HG02981 (cell line): ENCODE results near the gene HERPUD1.
"Not testable (repeated sequence)": the region's sequence is repeated elsewhere in the genome, so short reads cannot be mapped to it uniquely, and the experiment has no call there.

Experiments
- ATAC-seq: cut with Tn5 transposase; IDR thresholded peaks from one replicate; pipeline ENCODE4 v1.9.1; 2021; ENCODE audit warnings: mild to moderate bottlenecking, moderate library complexity; ENCODE audit not compliant: unreplicated experiment

Gene HERPUD1

DNA sequence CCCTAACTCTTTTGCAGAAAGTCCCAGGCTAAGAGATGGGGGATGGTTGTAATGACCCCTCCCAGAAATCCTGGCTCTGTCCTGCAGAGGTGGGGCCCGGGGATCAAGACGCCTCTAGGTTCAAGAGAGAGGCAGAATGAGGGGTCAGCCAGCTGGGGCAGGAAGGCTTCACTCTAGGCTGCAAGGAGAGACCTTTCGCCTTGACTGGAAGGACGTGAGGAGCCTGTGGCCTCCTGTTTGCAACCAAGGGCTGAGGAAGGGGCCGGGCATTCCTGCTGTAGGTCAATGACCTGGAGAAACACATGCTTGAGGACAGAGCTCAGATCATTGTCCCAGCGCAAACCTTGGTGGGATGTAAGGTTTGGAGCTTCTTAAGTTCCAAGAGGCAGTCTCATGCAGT, 21.1 kb downstream of the HERPUD1 start:
- no peak for ATAC-seq

DNA sequence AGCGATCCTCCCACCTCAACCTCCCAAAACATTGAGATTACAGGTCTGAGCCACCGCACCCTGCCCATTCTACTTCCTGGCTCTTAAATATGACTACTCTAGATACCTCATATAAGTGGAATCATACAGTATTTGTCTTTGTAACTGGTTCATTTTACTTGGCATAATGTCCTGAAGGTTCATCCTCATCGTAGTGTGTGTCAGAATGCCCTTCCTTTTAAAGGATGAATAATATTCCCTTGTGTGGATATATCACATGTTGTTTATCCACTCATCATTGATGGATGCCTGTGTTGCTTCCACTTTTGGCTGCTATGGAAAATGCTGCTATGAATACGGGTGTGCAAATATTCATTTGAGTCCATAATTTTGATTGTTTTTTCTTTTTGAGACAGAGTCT, 24.1 kb downstream of the HERPUD1 start:
- ATAC-seq = no peak

GRCh38 chr16:56956756-56957155, 24.8 kb downstream of the HERPUD1 start:
- no peak for ATAC-seq

DNA sequence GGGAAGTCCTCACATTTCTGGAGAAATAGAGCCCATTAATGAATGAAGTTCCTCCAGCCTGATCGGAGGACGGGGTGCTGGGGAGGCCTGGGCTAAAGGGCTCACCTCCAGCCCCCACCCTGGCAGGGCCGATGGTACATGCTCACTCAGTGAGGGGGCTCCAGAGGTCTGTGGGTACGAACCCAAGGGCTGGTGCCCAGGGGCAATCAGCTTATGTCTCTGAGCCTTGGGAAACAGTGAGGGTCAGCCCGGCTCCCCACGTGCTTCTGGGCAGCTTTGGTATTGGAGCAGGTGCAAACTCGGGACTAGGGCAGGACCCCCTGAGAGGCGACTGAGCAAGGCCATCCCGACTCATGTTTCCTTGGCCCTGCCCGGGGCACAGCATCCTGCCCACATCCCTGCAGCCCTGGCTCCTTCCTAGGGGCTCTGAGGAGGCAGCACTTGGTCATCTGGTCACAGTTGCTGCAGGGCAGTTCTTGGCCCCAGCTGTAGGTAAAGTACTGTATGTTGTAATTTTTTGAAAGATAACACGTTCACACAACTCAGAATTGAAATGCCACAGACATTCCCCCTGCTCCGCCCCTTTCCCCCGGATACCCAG, 28.8 kb downstream of the HERPUD1 start:
- no peak for ATAC-seq

DNA sequence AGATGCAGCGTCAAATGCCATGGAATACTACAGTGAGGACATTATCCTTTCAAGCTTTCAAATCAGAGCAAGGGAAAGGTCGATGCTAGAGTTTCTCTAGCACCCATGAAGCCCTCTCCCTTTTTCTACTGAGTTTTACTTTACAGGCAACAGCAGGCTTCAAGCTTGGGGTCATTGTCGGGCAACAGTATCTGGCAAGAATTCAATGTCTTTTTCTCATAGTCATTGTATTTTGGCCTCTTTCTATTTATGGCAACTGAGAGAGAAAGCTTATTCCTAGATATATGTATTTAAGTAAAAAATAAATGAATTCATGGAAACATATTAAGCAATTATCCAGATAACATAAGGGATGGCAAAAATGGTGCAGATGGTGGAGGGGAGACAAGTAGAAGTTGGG, 29.4 kb downstream of the HERPUD1 start:
- ATAC-seq = no peak

- no peak for ATAC-seq
Observed at GRCh38 chr16:56961851-56962281, 29.9 kb downstream of the HERPUD1 start, which contains the start of gene CETP. Gene CETP, plus strand, starts transcription at chr16:56961950. Its CDS starts 30 bp downstream, at chr16:56961980.

DNA sequence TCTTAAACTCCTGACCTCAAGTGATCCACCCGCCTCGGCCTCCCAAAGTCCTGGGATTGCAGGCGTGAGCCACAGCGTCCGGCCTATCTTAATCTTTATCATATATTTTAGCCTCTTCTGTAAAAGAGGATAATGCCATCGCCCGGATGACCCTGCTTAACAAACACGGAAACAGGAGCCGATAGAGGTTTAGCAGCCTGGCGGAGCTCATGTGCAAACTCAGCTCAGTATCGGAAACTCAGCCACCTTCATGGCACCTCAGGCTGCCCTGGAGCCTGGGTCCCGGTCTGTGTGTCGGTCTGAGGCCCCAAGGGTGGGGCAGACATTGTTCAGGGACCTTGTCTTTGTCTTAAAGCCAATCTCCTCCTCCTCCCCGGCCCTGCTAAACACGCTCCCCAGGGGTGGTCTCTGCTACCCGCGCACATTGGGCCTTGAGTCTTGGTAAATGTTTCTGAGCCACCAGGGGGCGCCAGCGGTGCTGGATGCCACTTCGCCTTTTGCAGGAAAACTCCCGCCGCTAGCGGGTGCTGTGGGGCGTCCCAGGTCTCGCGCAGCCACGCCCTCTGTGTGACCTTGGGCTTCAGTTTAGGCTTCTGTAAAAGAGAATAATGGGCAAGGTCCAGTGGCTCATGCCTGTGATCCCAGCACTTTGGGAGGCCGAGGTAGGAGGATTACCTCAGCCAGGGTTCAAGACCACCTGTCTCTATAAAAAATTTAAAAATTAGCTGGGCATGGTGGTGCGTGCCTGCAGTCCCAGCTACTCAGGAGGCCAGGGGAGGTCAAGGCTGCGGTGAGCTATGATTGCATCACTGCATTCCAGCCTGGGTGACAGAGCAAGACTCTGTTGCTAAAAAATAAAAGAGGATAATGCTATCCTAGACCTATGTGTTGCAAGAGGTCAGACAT, 32.6 kb downstream of the HERPUD1 start:
- no peak for ATAC-seq

- no peak for ATAC-seq
Observed at GRCh38 chr16:56965149-56966092, 33.5 kb downstream of the HERPUD1 start.

DNA sequence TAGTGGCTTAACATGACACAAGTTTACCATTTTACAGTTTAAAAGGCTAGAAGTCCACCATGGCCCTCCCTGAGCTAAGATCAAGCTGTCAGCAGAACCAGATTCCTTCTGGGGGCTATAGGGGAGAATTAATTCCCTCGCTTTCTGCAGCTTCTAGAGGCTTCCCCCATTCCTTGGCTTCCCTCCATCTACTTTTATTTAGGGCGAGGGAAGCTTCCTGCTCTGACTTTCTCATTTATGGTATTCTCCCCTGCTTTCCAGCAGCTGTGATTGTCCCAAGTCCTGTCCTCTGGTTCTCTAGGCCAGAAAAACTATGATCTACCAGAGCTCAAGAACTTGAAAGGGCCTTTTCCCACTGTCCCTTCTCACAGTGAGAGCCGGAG, 34.1 kb downstream of the HERPUD1 start:
- no peak for ATAC-seq

- no peak for ATAC-seq
Observed at GRCh38 chr16:56967733-56968132, 35.8 kb downstream of the HERPUD1 start.

DNA sequence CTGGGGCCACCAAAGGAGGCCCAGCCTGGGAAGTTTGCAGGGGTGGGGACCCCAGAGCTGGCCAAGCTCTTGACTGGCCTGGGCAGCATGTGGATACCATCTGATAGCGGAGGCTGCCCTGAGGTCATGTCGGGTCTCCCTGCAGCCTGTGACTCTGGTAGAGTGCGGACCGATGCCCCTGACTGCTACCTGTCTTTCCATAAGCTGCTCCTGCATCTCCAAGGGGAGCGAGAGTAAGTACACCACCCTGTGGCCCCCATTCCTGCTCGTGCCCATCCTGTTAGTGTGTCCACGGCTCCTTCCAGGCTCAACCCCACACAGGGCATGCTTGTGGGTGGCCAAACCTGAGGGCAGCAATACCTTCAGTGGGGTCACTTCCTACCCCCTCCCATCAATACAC, 37.8 kb downstream of the HERPUD1 start:
- no peak for ATAC-seq

DNA sequence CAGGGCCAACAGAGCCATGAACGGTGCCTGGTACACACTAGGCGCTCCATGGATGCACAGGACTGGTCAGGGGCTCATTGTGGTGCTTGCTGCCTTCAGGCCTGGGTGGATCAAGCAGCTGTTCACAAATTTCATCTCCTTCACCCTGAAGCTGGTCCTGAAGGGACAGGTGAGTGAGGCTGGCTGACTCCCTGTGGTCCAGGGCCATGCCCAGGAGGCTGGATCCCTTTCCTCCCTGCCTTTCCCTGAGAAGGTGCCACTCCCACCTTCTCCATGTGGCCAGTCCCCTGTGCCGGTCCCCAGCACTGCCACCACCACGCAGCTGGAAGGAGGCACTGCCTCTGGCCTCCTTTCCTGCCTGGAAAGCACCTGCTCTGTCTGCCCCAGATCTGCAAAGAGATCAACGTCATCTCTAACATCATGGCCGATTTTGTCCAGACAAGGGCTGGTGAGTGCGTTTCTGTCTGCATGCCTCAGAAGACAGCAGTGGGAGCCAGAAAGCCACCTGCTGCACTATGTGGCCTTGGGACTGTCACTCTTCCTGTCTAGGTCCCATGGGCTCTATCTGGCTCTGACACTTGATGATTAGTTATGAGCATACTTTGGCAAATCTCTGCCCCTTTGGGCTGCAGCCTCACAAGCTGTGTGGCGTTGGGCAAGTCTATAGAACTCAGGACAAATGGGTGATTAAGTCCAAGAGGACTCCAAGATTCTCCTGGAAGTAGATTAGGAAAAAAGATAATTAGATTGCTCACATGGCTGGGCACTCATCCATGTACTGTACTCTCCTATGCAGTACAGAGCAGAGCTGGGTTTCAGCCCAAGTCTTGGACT, 39.2 kb downstream of the HERPUD1 start:
- ATAC-seq = peak; percentile 86

- ATAC-seq = no peak
Observed at GRCh38 chr16:56971768-56972043, 39.8 kb downstream of the HERPUD1 start.

- ATAC-seq = no peak
Observed at GRCh38 chr16:56972403-56973293, 40.7 kb downstream of the HERPUD1 start.

DNA sequence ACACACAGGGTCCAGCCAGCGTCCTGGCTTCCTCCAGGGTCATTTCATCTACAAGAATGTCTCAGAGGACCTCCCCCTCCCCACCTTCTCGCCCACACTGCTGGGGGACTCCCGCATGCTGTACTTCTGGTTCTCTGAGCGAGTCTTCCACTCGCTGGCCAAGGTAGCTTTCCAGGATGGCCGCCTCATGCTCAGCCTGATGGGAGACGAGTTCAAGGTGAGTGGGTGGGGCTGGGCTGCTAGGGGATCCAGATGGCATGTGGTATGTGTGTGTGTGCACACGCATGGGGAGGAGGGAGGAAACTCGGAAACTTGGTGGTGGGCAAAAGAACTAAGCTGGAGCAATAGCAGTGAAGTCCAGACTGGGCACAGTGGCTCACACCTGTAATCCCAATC, 41.4 kb downstream of the HERPUD1 start:
- ATAC-seq = no peak

DNA sequence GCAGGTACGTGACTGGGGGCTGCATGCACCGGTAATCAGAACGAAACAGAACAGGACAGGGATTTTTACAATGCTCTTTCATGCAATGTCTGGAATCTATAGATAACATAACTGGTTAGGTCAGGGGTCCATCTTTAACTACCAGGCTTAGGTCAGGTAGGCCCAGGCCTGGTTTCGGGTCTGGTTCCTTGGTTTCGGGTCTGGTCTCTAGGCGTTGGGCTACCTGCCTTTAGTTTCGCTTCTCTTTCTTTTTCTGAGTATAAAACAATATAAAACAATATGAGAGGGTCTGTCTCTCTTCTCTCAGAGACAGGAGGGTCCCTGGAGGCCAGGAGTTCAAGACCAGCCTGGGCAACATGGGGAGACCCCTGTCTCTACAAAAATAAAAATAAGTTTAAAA, 42.0 kb downstream of the HERPUD1 start:
- not testable (repeated sequence) for ATAC-seq

GRCh38 chr16:56974549-56975300, 42.8 kb downstream of the HERPUD1 start:
- ATAC-seq = no peak

DNA sequence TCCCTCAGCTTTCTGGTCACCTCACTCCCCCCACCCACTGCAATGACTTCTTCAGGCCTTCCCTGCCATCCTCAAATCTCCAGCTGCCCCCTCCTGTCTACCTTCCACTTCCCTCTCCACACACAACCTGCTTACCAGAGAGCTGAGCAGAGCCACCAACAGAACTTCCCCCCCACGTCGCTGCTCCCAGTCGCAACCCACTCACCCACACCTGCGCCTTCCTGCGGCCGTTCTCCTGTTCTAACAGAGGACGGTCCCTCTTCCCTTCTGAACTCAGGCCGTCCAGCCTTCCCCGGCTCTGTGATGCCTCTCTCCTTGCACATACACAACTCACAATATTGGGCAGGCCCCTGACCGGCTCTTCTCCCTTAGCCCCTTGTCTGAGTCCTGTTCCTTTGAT, 43.8 kb downstream of the HERPUD1 start:
- no peak for ATAC-seq

DNA sequence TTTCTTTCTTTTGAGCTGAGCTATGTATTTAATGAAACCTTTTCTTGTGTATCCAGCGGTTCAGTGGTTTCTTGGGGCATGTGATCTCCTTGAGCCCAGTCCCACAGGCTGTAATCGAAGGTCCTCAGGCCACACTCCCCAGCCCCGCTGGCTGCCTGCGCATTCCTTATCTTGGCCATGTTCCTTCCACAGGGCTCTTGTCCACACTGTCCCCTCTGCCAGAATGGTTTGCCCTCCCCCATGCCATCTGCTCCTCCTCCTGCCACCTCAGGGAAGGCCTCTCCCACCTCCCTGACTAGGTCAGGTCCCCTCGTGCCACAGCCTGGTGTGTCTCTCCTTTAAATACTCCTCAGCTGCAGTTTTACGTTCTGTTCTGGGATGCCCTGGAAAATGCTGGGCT, 45.3 kb downstream of the HERPUD1 start:
- no peak for ATAC-seq
